DOHH2 (cell line): ENCODE measurements around the gene ZNF552.

Experiments used
- H3F3A ChIP-seq: fragments of 200-600 bp; sonication (generic), shearing (Covaris generic); 2 replicates; pipeline ENCODE4 v1.6.0; 2016; ENCODE audit warnings: antibody characterized with exemption, mild to moderate bottlenecking; ENCODE audit not compliant: control insufficient read depth, insufficient read depth
- H3K27ac ChIP-seq: fragments of 200-600 bp; sonication (generic); 2 replicates; pipeline ENCODE4 v1.5.1; 2014; ENCODE audit warnings: low read depth, mild to moderate bottlenecking, low read length, moderate library complexity
- H3K27me3 ChIP-seq: fragments of 200-600 bp; sonication (generic); 2 replicates; pipeline ENCODE4 v1.6.1; 2014; ENCODE audit warnings: mild to moderate bottlenecking, low read length, mixed read lengths; ENCODE audit not compliant: control insufficient read depth
- H3K36me3 ChIP-seq: fragments of 200-600 bp; sonication (generic); 2 replicates; pipeline ENCODE4 v1.6.1; 2014; ENCODE audit warnings: mild to moderate bottlenecking, low read length, moderate library complexity, mixed read lengths; ENCODE audit not compliant: control insufficient read depth
- H3K4me1 ChIP-seq: fragments of 200-600 bp; sonication (generic); 2 replicates; pipeline ENCODE4 v1.6.1; 2014; ENCODE audit warnings: mild to moderate bottlenecking, low read length, mixed read lengths; ENCODE audit not compliant: control insufficient read depth
- H3K4me2 ChIP-seq: fragments of 200-600 bp; sonication (generic); 2 replicates; pipeline ENCODE4 v1.6.0; 2014; ENCODE audit warnings: mild to moderate bottlenecking, low read length, moderate library complexity
- H3K4me3 ChIP-seq: fragments of 200-600 bp; sonication (generic); 2 replicates; pipeline ENCODE4 v1.5.1; 2014; ENCODE audit warnings: mild to moderate bottlenecking, low read length, mixed read lengths
- H3K79me2 ChIP-seq: fragments of 200-600 bp; sonication (generic); 2 replicates; pipeline ENCODE4 v1.6.1; 2014; ENCODE audit warnings: mild to moderate bottlenecking, low read length, mixed read lengths; ENCODE audit not compliant: control insufficient read depth
- H3K9me2 ChIP-seq: fragments of 200-600 bp; sonication (generic); replicated peaks from 2 replicates; pipeline ENCODE4 v1.6.1; 2014; ENCODE audit warnings: mild to moderate bottlenecking, low read length, mixed read lengths; ENCODE audit not compliant: control insufficient read depth
- H3K9me3 ChIP-seq: fragments of 200-600 bp; sonication (generic); 2 replicates; pipeline ENCODE4 v1.6.1; 2014; ENCODE audit warnings: antibody characterized with exemption, low read length, mixed read lengths; ENCODE audit not compliant: control insufficient read depth, insufficient read depth
- H4K20me1 ChIP-seq: fragments of 200-600 bp; sonication (generic); 2 replicates; pipeline ENCODE4 v1.6.0; 2014; ENCODE audit warnings: low read depth, mild to moderate bottlenecking, antibody characterized with exemption, low read length, moderate library complexity; ENCODE audit not compliant: control insufficient read depth, insufficient read depth
- CTCF ChIP-seq: fragments of 200-600 bp; sonication (generic); IDR thresholded peaks from one replicate; pipeline ENCODE4 v1.5.1; 2014; ENCODE audit warnings: antibody characterized with exemption, mild to moderate bottlenecking, low read depth, low read length; ENCODE audit not compliant: poor library complexity, severe bottlenecking
- EZH2phosphoT487 ChIP-seq: fragments of 200-600 bp; sonication (generic); IDR thresholded peaks from 2 replicates; pipeline ENCODE4 v1.6.1; 2017; ENCODE audit warnings: borderline replicate concordance, mild to moderate bottlenecking, antibody characterized with exemption, low read length, moderate library complexity, mixed read lengths

Gene ZNF552

GRCh38 chr19:57773488-57773887, 41.2 kb downstream of the ZNF552 start:
- Histone ChIP-seq H3K9me2 (no peaks in the 10 kb centered on the region), H3K36me3 (peaks cover 70% of the 10 kb centered on the region), H3K27ac (no peak overlapping the region), H3K4me2 (no peak overlapping the region), H3K4me3 (no peak overlapping the region), H3K4me1 (peaks cover 11% of the 10 kb centered on the region), H3K79me2 (peaks cover 71% of the 10 kb centered on the region), H3F3A (no peaks in the 10 kb centered on the region), H3K9me3 (peaks cover 61% of the 10 kb centered on the region), H3K27me3 (no peaks in the 10 kb centered on the region), H4K20me1 (no peaks in the 10 kb centered on the region)
- TF ChIP-seq EZH2phosphoT487, result no peak
- TF ChIP-seq CTCF, result no peak

GRCh38 chr19:57771417-57771816, 43.3 kb downstream of the ZNF552 start:
- TF ChIP-seq EZH2phosphoT487 (no peak), CTCF (no peak)
- peaks cover 61% of the 10 kb centered on the region for H3K79me2 ChIP-seq
- no peaks in the 10 kb centered on the region for H4K20me1 ChIP-seq
- no peak overlapping the region for H3K4me2 ChIP-seq
- H3F3A ChIP-seq, result no peaks in the 10 kb centered on the region
- peaks cover 57% of the 10 kb centered on the region for H3K9me3 ChIP-seq
- no peak overlapping the region for H3K4me3 ChIP-seq
- no peak overlapping the region for H3K27ac ChIP-seq
- H3K9me2 ChIP-seq, result no peaks in the 10 kb centered on the region
- peaks cover 51% of the 10 kb centered on the region for H3K36me3 ChIP-seq
- H3K27me3 ChIP-seq, result no peaks in the 10 kb centered on the region
- peaks cover 11% of the 10 kb centered on the region for H3K4me1 ChIP-seq

GRCh38 chr19:57769345-57770131, 45.2 kb downstream of the ZNF552 start, which contains the start of gene ZNF586:
Gene ZNF586 (plus strand): TSS chr19:57769676. CDS start chr19:57769843, 167 bp downstream.
- TF ChIP-seq CTCF (no peak), EZH2phosphoT487 (no peak)

More at GRCh38 chr19:57769345-57770131, 45.2 kb downstream of the ZNF552 start, which contains the start of gene ZNF586:
- no peaks in the 10 kb centered on the region for H3K9me2 ChIP-seq
- H3K36me3 ChIP-seq, result peaks cover 37% of the 10 kb centered on the region
- no peaks in the 10 kb centered on the region for H3F3A ChIP-seq
- H3K4me2 ChIP-seq, result peak within 1 kb of the TSS; percentile 75
- H3K4me1 ChIP-seq, result peaks cover 11% of the 10 kb centered on the region
- H4K20me1 ChIP-seq, result no peaks in the 10 kb centered on the region
- peak within 1 kb of the TSS; percentile 75 for H3K4me3 ChIP-seq
- no peaks in the 10 kb centered on the region for H3K27me3 ChIP-seq
- H3K9me3 ChIP-seq, result peaks cover 46% of the 10 kb centered on the region
- no peak within 1 kb of the TSS for H3K27ac ChIP-seq
- peaks cover 44% of the 10 kb centered on the region for H3K79me2 ChIP-seq
